ENCODE data around the gene MYOM3. TPM values are rescaled to one million over a fixed set of nuclear protein-coding genes. Genes with fewer than 3 reads are reported as not detected.

The MYOM3 gene
- total RNA-seq, 1 donor from 2014 or later = 1.2 TPM

DNA sequence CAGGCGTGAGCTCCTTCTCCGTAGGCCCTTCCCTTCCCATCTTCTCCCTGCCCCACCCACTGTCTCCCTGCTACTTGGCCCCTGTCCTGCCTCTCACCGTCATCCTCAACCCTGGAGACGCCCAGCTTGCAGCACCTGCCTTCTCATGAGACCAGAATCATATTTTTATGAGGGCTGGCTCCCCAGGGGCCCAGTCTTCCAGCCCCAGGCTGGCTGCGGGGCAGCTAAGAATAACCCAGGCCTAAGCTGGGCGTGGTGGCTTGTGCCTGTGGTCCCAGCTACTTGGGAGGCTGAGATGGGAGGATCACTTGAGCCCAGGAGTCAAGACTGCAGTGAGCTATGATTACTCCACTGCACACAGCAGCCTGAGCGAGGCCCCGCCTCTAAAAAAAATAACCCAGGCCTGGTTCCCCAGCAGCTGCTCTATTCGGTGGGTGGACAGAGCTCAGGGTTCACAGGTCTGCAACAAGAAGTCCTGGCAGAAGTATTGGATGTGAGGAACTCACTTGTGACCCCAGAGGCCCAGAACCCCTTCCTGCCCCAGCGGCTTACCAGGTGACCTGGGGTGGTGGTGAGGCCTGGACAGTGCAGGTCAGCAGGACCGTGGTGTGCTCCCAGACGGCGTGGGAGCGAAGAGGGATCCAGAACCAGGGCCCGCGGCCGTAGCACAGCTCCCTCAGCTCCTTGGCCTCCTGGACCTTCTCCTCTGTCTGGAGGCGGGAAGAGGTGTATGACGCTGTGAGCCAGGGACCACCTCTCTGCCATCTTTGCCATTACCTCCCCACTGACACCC lies 6.4 kb downstream of the MYOM3 start:
- TF ChIP-seq, protein P1, sequence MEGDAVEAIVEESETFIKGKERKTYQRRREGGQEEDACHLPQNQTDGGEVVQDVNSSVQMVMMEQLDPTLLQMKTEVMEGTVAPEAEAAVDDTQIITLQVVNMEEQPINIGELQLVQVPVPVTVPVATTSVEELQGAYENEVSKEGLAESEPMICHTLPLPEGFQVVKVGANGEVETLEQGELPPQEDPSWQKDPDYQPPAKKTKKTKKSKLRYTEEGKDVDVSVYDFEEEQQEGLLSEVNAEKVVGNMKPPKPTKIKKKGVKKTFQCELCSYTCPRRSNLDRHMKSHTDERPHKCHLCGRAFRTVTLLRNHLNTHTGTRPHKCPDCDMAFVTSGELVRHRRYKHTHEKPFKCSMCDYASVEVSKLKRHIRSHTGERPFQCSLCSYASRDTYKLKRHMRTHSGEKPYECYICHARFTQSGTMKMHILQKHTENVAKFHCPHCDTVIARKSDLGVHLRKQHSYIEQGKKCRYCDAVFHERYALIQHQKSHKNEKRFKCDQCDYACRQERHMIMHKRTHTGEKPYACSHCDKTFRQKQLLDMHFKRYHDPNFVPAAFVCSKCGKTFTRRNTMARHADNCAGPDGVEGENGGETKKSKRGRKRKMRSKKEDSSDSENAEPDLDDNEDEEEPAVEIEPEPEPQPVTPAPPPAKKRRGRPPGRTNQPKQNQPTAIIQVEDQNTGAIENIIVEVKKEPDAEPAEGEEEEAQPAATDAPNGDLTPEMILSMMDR (IDR thresholded peaks at IDR 0.05) = no peak
- Histone ChIP-seq H3K36me3 (no peaks in the 10 kb centered on the region), H3K27me3 (no peaks in the 10 kb centered on the region), H3K4me3 (no peak overlapping the region), H3K27ac (no peak overlapping the region), H3K4me1 (peaks cover 0 to 17% of the 10 kb centered on the region in 2 donors), H3K9me3 (no peaks in the 10 kb centered on the region)
- no peak for DNase-seq (ENCODE audit: low spot score in 2 of 2)
- intact Hi-C loops (cut with DNase I) = no loop called here

DNA sequence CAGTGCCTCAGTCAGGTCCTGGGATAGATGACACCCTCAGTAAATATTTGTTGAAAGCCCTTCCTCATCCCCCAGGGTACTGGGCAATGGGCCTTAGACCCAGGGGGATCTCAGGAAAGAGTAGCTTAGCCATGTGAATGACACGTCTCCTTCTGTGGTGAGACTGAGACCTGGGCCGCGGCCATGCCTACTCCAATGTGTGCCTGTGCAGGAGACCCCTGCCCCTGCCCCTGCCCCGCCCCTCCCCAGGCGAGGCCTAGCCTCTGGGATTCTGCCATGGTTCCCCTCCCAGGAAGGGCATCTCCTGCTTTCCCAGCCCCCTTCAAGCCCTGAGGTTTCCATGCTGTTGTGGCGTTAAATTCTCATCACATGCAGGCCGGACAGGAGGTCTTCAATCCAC lies 7.1 kb downstream of the MYOM3 start:
- TF ChIP-seq, protein P1 (IDR thresholded peaks at IDR 0.05) = no peak
- no peak overlapping the region for H3K4me3 ChIP-seq
- no peak overlapping the region for H3K27ac ChIP-seq
- peaks cover 0 to 15% of the 10 kb centered on the region in 2 donors for H3K4me1 ChIP-seq
- intact Hi-C loops (cut with DNase I) = no loop called here
- no peak for DNase-seq (ENCODE audit: low spot score in 2 of 2)
- no peaks in the 10 kb centered on the region for H3K9me3 ChIP-seq
- no peaks in the 10 kb centered on the region for H3K36me3 ChIP-seq
- no peaks in the 10 kb centered on the region for H3K27me3 ChIP-seq

DNA sequence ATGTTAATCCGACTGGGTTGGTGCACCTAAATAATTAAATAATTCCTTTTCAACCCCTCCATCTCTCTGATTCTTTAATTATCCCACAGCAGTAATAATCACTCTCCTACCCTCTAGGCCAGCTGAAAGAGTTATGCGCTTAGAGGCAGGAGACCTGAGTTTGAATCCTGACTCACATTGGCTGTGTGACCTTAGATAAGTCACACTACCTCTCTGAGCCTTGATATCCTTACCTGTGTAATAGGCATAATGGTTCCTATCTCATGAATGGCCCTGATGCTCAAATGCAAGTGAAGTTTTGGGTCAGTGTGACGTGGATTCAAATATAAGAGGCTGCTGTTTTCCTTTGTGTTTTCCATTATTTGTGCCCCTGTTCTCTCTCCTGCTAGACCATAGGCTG lies 8.1 kb downstream of the MYOM3 start:
- Histone ChIP-seq H3K9me3 (no peaks in the 10 kb centered on the region), H3K27ac (no peak overlapping the region), H3K4me1 (peaks cover 0 to 15% of the 10 kb centered on the region in 2 donors)

DNA sequence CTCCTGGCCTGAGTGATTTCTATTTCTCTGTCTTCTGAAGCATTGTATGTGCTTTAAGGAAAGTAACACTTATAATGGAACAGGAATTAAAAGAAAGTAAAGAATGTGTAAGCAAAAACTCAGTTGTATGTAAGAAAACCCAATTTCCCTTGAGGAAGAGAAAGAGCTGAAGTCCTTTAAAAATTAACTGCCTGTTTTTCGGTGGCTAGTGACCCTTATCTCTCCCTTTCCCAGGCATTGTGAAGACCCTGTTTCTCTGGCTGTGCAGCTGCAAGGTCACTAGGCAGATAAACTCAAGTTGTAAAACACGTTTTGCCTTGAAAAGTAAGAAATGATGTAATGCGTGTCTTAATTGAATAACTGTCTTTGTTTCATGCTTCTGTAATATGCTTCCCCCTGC lies 8.5 kb downstream of the MYOM3 start:
- TF ChIP-seq, protein P1 (IDR thresholded peaks at IDR 0.05) = no peak
- Histone ChIP-seq H3K4me3 (no peak overlapping the region), H3K27ac (no peak overlapping the region), H3K36me3 (no peaks in the 10 kb centered on the region), H3K4me1 (peaks cover 0 to 15% of the 10 kb centered on the region in 2 donors), H3K9me3 (no peaks in the 10 kb centered on the region), H3K27me3 (no peaks in the 10 kb centered on the region)
- intact Hi-C loops (cut with DNase I) = no loop called here
- no peak for DNase-seq (ENCODE audit: low spot score in 2 of 2)

More for the DNA sequence above, 8.1 kb downstream of the MYOM3 start:
- TF ChIP-seq, protein P1 (IDR thresholded peaks at IDR 0.05) = no peak
- no peaks in the 10 kb centered on the region for H3K27me3 ChIP-seq
- H3K36me3 ChIP-seq = no peaks in the 10 kb centered on the region
- no peak overlapping the region for H3K4me3 ChIP-seq
- no peak for DNase-seq (ENCODE audit: low spot score in 2 of 2)
- intact Hi-C loops (cut with DNase I) = no loop called here

DNA sequence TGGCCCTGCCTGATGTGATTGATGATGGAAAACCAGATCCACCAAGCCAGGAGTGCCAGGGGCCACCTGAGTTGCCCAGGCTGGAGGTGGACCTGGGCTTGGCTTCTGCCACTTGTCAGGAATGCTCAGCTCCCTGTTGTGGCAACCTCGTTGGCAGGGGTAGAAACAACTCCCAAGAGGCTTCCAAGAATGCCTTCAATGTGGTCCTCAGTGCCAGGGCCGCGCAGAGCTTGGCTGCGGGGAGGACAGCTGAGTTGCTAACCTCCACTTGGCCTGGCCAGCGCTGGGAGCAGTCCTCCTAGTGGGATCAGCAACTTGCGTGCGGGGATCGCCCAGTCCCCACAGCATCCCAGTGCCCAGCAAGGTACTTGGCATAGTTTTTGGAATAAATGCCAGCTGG lies 9.0 kb downstream of the MYOM3 start:
- Histone ChIP-seq H3K9me3 (no peaks in the 10 kb centered on the region), H3K27me3 (no peaks in the 10 kb centered on the region), H3K27ac (peak overlapping the region; percentile 22 to 37), H3K36me3 (no peaks in the 10 kb centered on the region), H3K4me3 (no peak overlapping the region), H3K4me1 (peaks cover 0 to 15% of the 10 kb centered on the region in 2 donors)
- intact Hi-C loops (cut with DNase I) = no loop called here
- peak in 1 of 2 donors; percentile 81 for DNase-seq (ENCODE audit: low spot score in 2 of 2)
- TF ChIP-seq, protein P1 (IDR thresholded peaks at IDR 0.05) = no peak

All from ascending aorta (tissue), 2 donors.